ENCODE results near the gene TRAF6.
"Not testable (repeated sequence)": the region's sequence is repeated elsewhere in the genome, so short reads cannot be mapped to it uniquely, and the experiment has no call there.

Gene TRAF6

GRCh38 chr11:36509694-36510593 is at the start of gene TRAF6:
Gene TRAF6, minus strand, starts transcription at chr11:36510272. Its CDS starts 8,757 bp downstream, at chr11:36501515.
- peak; percentile 76 for TF ChIP-seq CTCF (conservative IDR thresholded peaks at IDR 0.05; ENCODE audit: low read depth, low read length)
- DNase-seq (ENCODE audit: low read depth): peak; percentile 33
- peak within 1 kb of the TSS; percentile 95 for H3K4me3 ChIP-seq (ENCODE audit: low read length)

DNA sequence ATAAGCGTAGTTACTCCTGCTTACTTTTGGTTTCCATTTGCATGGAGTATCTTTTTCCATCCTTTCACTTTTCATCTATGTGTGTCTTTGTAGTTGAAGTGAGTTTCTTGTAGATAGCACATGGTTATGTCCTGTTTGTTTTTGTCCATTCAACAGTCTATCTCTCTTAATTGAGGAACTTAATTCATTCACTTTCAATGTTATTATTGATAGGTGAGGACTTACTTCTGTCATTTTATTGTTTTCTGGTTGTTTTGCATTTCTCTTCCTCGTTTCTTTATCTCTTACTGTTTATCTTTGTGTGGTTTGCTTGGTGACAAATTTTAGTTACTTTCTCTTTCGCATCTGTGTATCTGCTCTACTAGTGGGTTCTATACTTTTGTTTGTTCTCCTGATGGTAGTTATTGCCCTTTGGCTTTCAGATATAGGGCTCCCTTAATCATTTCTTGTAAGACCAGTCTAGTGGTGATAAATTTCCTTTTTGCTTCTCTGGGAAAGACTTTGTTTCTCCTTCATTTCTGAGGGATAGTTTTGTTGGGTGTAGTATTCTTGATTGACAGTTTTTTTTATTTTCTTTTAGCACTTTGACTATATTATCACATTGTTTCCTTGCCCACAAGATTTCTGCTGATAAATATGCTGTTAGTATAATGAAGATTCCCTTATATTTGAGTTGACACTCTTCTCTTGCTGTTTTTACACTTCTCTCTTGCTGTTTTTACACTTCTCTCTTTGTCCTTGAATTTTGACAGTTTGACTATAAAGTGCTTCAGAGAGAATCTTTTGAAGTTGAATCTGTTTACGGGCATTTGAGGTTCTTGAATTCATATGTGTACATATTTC is 48.7 kb upstream of the TRAF6 start:
- no peak for DNase-seq (ENCODE audit: low read depth)
- TF ChIP-seq CTCF (conservative IDR thresholded peaks at IDR 0.05; ENCODE audit: low read depth, low read length): no peak
- no peak overlapping the region for H3K4me3 ChIP-seq (ENCODE audit: low read length)

DNA sequence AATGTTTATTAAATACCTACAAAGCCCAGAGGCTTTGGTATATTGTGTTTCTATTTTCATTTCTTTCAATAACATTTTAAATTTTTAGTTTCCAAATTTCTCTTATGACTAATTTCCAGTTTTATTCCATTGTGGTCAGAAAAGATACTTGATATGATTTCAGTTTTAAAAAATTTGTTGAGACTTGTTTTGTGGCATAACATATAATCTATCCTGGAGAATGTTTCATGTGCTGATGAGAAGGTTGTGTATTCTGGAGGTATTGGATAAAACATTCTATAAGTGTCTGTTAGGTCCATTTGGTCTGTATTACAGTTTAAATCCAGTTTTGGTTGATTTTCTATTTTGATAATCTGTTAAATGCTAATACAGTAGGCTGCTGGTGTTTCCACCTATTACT is 47.9 kb upstream of the TRAF6 start:
- H3K4me3 ChIP-seq (ENCODE audit: low read length): no peak overlapping the region
- TF ChIP-seq CTCF (conservative IDR thresholded peaks at IDR 0.05; ENCODE audit: low read depth, low read length): no peak
- no peak for DNase-seq (ENCODE audit: low read depth)

DNA sequence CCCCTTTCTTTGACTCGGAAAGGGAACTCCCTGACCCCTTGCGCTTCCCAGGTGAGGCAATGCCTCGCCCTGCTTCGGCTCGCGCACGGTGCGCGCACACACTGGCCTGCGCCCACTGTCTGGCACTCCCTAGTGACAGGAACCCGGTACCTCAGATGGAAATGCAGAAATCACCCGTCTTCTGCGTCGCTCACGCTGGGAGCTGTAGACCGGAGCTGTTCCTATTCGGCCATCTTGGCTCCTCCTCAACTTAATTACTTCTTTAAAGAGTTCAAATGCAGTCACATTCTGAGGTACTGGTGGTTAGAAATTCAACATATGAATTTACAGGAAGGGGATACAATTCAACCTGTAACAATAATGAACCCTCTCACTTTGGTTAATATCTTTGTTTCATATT is 47.3 kb upstream of the TRAF6 start:
- H3K4me3 ChIP-seq (ENCODE audit: low read length); DNase-seq (ENCODE audit: low read depth): not testable (repeated sequence)

- DNase-seq (ENCODE audit: low read depth): no peak
Observed at GRCh38 chr11:36550385-36551115, 40.5 kb upstream of the TRAF6 start.

GRCh38 chr11:36540998-36541397 is 30.9 kb upstream of the TRAF6 start:
- H3K4me3 ChIP-seq (ENCODE audit: low read length): no peak overlapping the region
- DNase-seq (ENCODE audit: low read depth): no peak
- peak; percentile 42 for TF ChIP-seq CTCF (conservative IDR thresholded peaks at IDR 0.05; ENCODE audit: low read depth, low read length)

More at GRCh38 chr11:36550385-36551115, 40.5 kb upstream of the TRAF6 start:
- no peak overlapping the region for H3K4me3 ChIP-seq (ENCODE audit: low read length)
- TF ChIP-seq CTCF (conservative IDR thresholded peaks at IDR 0.05; ENCODE audit: low read depth, low read length): no peak

DNA sequence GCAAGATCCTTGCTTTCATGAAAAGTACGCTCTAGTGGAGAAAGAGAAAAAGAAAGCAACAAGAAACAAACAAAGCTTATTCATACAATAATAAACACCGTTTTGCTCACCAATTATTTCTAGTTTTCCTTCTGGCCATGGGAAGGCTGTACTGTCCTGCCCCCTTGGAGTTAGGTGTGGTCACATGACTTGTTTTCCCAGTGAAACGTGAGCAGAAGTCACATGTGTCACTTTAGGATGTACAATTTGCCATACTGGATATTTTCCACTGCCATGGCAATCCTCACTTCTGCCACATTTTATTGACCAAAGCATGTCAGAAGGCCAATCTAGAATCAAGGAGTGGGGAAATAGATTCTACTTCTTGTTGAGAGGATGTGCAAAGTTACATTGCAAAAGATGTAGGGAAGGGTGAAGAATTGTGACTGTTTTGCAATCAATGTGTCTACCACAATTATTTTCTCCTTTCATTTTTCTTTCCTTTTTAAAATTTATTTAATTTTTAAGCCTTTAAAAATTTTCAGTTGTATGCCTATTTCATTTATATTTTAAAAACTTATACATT is 24.3 kb upstream of the TRAF6 start:
- no peak for TF ChIP-seq CTCF (conservative IDR thresholded peaks at IDR 0.05; ENCODE audit: low read depth, low read length)

More for the DNA sequence above, 24.3 kb upstream of the TRAF6 start:
- DNase-seq (ENCODE audit: low read depth): no peak
- no peak overlapping the region for H3K4me3 ChIP-seq (ENCODE audit: low read length)

Data from retinal pigment epithelial cell (primary cell).